Chondrocyte (in vitro differentiated cells): ENCODE data around the gene GALNT1. TPM values are rescaled to one million over a fixed set of nuclear protein-coding genes. Genes with fewer than 3 reads are reported as not detected.
"Not testable (repeated sequence)": the region's sequence is repeated elsewhere in the genome, so short reads cannot be mapped to it uniquely, and the experiment has no call there.

Experiments used
- DNase-seq: peaks from one replicate; pipeline ENCODE4 v3.0.0; 2021; ENCODE audit warnings: mixed read lengths, low spot score
- H3K27ac Mint-ChIP-seq: one replicate; pipeline ENCODE4 v1.8.0; 2021; ENCODE audit warnings: mild to moderate bottlenecking, moderate library complexity, mixed read lengths; ENCODE audit not compliant: unreplicated experiment
- H3K27me3 Mint-ChIP-seq: 2 replicates; pipeline ENCODE4 v1.8.0; 2021; ENCODE audit warnings: low read depth, mixed read lengths
- H3K36me3 Mint-ChIP-seq: 2 replicates; pipeline ENCODE4 v1.8.0; 2021; ENCODE audit warnings: low read depth, mixed read lengths
- H3K4me1 Mint-ChIP-seq: 2 replicates; pipeline ENCODE4 v1.8.0; 2021; ENCODE audit warnings: low read depth, mild to moderate bottlenecking, mixed read lengths
- H3K4me3 Mint-ChIP-seq: one replicate; pipeline ENCODE4 v1.8.0; 2021; ENCODE audit warnings: mild to moderate bottlenecking, moderate library complexity, mixed read lengths; ENCODE audit not compliant: unreplicated experiment
- H3K9me3 Mint-ChIP-seq: 2 replicates; pipeline ENCODE4 v1.8.0; 2021; ENCODE audit warnings: low read depth, mixed read lengths
- CTCF ChIP-seq: fragments of 200-600 bp; sonication (generic); IDR thresholded peaks from 2 replicates; pipeline ENCODE4 v1.5.0; 2021; ENCODE audit warnings: antibody characterized with exemption, mild to moderate bottlenecking, moderate library complexity
- total RNA-seq: library from RNA; stranded (reverse); gene quantifications from 3 replicates; pipeline ENCODE4 v1.2.1, GENCODE V29; 2021

The GALNT1 gene
- total RNA-seq, 1 donor from 2014 or later = 228 TPM

DNA sequence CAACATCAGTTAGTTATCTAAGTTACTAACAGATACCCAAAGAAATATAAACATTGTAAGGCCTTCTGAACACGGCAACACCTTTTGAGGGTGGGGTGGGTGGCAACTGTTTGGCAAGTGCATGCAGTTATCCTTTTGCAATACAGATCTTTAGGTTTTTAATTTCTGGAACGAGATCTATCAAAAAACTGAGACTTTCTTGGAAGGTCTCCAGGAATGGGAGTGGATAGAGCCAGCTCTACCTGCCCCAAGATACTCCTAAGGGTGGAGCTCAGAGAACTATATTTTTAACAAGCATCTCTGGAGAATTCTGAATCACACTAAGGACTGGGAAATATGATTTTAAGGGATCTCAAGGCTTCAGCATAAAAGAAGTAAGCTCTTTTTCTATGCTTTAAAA lies 11.4 kb upstream of the GALNT1 start:
- no peak for TF ChIP-seq CTCF
- Mint-ChIP-seq H3K27ac (no peak overlapping the region), H3K36me3 (no peaks in the 10 kb centered on the region), H3K4me1 (peaks cover 4% of the 10 kb centered on the region), H3K27me3 (no peaks in the 10 kb centered on the region), H3K9me3 (peaks cover 2% of the 10 kb centered on the region), H3K4me3 (no peak overlapping the region)
- no peak for DNase-seq

- peaks cover 4% of the 10 kb centered on the region for H3K4me1 Mint-ChIP-seq
- peaks cover 5% of the 10 kb centered on the region for H3K9me3 Mint-ChIP-seq
- H3K27ac Mint-ChIP-seq = no peak overlapping the region
- no peak for DNase-seq
- no peaks in the 10 kb centered on the region for H3K36me3 Mint-ChIP-seq
- no peaks in the 10 kb centered on the region for H3K27me3 Mint-ChIP-seq
- no peak for TF ChIP-seq CTCF
- no peak overlapping the region for H3K4me3 Mint-ChIP-seq
Measured at GRCh38 chr18:35571138-35571537, 10.4 kb upstream of the GALNT1 start.

DNA sequence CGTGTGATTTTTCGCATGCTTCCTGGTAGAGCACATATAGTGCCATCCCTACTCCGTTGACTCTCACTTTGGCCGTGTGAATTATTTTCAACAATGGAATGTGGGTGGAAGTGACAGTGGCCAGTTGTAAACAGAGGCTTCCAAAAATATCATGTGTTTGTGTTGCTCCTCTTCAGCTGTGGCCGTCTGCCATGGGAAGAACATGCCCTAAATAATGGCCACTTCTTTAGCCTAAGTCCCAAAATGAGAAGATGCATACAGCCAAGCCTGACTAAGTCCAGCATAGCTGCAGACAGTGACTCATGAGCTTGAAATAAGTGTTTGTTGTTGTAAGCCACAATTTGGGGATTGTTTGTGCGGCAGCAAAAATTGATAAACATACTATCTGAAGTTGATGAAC lies 8.9 kb upstream of the GALNT1 start:
- Mint-ChIP-seq H3K36me3 (no peaks in the 10 kb centered on the region), H3K9me3 (peaks cover 6% of the 10 kb centered on the region), H3K4me3 (no peak overlapping the region), H3K4me1 (peaks cover 4% of the 10 kb centered on the region), H3K27ac (no peak overlapping the region), H3K27me3 (no peaks in the 10 kb centered on the region)
- no peak for TF ChIP-seq CTCF
- DNase-seq = no peak

- H3K4me3 Mint-ChIP-seq = no peak overlapping the region
- DNase-seq = no peak
- no peak for TF ChIP-seq CTCF
- peaks cover 6% of the 10 kb centered on the region for H3K9me3 Mint-ChIP-seq
- no peaks in the 10 kb centered on the region for H3K27me3 Mint-ChIP-seq
- no peaks in the 10 kb centered on the region for H3K36me3 Mint-ChIP-seq
- peaks cover 11% of the 10 kb centered on the region for H3K4me1 Mint-ChIP-seq
- H3K27ac Mint-ChIP-seq = no peak overlapping the region
Measured at GRCh38 chr18:35573531-35573930, 8.0 kb upstream of the GALNT1 start.

DNA sequence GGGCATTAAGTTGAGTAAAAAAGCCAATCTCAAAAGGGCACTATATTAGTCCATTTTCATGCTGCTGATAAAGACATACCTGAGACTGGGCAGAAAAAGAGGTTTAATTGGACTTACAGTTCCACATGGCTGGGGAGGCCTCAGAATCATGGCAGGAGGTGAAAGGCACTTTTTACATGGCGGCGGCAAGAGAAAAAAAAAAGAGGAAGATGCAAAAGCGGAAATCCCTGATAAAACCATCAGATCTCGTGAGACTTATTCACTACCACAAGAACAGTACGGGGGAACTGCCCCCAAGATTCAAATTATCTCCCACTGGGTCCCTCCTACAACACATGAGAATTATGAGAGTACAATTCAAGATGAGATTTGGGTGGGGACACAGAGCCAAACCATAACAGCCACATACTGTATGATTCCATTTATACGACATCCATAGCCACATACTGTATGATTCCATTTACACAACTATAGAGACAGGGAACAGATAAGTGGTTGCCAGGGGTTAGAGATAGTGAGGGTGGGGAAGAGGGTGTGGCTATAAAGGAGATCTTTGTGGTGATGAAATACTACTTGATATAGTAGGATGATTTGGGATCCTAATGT lies 5.2 kb upstream of the GALNT1 start:
- not testable (repeated sequence) for H3K27me3 Mint-ChIP-seq, H3K9me3 Mint-ChIP-seq, H3K4me3 Mint-ChIP-seq, H3K27ac Mint-ChIP-seq, H3K36me3 Mint-ChIP-seq, DNase-seq
- H3K4me1 Mint-ChIP-seq = peaks cover 25% of the 10 kb centered on the region
